CD4-positive, alpha-beta T cell treated with Interleukin-10 for 1 hour (primary cell): ENCODE results near the gene STAC.
"Not testable (repeated sequence)": the region's sequence is repeated elsewhere in the genome, so short reads cannot be mapped to it uniquely, and the experiment has no call there.

ENCODE experiments used
- DNase-seq: peaks from one replicate; pipeline ENCODE4 v3.0.0-alpha.2; 2020

The STAC gene

DNA sequence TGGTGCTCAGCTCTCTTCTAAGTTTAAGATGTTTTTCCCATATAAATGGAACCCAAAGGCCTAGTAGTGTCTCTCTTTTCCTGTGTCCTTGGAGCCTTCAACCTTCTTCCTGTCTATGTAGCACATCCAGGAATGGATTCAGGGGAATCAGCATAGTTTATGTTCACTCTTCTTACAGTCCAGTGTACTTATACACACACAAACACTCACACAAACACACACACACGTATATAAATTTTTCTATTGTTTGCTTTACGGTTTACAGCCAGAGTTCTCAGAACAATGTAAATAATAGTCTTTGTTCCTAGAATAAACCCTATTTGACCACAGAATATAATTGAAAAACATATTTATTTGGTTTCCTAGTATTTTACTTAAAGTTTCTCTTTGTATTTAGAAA lies 36.9 kb downstream of the STAC start:
- DNase-seq: no peak

DNA sequence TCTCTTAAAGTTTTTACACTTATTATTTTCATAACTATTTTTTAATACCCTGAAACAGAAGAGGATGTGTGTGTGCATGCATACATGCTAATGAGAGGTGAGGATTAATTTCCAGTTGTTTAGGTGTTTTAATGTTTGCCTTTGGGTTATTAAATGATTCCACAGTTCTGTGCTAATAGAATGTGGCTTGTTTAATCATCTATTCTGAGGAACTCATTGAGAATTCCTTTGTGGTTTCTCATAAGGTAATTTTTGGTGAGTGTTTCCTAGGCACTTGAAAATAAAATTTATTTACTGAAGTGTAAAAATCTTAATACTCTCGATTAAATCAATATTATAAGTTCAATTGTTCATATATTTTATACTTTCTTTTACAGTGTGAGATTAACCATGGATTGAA lies 38.0 kb downstream of the STAC start:
- DNase-seq: no peak

DNA sequence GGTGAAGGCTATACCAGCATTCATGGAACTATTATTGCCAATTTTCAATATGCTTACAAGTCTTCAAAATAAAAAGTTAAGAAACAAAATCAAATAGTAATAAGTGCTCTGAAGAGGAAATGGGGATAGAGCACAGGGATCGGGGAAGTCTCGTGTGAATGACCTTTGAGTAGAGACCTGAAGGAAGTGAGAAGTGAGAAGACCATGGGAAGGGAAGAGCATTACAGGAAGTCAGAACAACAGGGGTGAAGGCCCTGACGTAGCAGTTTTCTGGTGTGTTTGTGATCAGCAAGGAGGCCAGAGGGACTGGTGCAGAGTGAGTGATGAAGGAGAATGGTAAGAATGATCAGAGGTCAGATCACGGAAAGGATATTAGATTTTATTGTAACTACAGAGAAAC lies 48.1 kb downstream of the STAC start:
- no peak for DNase-seq

DNA sequence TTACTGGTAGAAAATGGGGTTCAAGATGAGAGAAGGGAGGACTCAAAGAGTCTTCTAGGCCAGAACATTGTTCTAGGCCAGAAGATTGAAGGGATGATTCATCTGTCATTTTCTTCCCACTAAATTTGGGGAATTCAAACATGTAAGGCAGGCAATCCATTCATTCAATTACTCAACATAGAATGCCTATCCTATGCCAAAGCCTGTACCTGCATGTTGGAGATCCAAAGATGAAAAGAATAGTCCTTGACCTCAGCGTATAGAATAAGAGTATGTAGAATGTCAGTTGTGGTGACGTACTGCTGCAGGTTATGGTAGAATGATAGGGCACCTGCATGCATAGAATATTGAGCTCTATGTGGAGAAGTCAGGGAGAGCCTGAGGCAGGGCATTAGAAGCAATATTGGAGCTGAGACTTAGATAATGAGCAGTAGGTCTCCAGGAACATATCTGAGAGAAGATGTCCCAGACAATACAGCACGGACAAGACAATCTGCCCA lies 49.7 kb downstream of the STAC start:
- no peak for DNase-seq

DNA sequence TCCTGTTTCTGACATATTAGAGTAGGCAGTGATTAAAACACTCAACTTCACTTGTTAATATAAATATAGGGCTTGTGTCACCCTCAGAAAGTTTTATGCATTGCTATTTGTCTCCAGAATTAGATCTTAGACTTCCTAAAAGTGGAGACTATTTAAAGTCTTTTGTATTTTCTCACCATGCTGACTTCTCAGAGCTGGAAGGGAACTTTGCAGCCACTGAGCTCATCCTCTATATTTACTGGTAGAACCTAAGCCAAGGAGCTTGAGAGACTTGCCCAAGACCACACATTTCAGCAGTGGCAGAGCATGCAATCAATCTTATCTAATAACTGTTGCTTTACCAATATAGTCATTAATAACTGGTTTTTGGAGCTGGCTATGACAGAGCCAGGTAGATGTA lies 53.2 kb downstream of the STAC start:
- no peak for DNase-seq

DNA sequence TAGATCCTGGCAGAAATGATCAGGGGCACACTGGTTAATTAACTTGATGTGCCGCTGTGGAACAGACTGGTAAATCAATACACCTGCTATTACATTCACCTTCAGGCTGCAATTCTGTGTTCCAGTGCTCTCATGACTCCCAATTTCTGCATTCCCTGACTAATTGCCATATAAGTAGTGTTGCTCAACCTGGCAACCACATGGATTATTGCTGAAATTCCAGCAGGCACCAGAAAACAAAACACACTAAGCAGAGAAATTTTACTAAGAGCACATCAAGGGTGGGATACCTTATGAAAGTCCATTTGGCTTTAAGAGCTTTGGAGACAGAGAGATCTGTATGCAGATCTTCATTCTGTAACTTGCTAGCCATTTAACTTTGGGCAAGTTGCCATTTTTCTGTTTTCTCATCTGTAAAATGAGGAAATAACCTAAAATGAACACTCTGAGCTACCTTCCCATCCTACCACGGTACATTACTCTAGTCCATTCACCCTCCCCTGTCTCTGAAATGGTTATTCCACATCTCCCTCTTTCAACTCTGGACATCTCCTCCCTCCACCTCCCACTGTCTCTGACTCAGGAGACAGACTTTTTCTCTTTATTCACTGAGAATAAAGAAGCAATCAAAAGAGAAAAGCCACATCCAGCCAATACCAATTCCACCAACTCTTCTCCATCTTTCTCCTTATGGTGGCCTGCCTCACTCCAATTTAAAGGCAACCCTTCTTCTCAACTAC lies 54.6 kb downstream of the STAC start:
- DNase-seq: no peak

DNA sequence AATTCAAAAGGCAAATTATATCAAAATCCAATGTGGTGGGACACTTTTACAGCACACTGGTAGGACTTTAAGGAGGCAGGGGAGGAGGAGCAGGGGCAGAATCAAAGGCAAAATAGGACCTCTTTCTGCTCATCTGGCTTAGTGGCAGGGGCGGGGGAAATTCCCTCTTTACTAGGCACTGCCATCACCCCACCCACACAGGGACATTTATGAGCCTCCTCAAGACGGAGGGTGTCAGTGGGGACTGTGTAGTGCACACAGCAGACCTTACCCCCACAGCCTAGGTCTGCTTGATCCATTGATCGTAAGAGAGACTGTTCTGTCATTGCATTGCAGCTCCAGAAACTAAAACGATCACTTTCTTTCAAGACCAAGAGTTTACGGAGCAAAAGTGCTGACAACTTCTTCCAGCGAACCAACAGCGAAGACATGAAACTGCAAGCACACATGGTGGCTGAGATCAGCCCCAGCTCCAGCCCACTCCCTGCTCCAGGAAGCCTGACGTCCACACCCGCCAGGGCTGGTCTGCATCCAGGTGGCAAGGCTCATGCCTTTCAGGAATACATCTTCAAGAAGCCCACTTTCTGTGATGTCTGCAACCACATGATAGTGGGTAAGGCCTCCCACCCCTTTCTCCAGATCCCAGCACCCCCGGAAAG lies 62.9 kb downstream of the STAC start:
- no peak for DNase-seq

DNA sequence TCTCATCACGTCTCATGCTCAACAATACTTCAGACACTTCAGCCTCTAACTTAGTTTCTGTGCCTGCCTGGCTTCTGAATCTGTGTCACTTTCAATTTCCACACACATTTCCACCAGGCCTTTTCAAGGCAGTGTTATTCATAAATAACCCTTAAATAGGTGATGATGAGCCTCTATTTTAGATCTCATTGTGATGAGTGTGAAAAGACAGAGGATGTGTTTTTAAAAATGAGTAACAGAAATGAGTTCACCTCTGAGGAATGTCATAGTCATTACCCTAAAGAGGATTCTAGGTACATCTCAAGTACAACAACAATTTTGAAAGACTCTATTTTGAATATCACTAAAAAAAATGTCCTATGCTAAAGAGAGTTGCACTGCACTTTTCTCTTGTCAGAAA lies 64.6 kb downstream of the STAC start:
- no peak for DNase-seq

DNA sequence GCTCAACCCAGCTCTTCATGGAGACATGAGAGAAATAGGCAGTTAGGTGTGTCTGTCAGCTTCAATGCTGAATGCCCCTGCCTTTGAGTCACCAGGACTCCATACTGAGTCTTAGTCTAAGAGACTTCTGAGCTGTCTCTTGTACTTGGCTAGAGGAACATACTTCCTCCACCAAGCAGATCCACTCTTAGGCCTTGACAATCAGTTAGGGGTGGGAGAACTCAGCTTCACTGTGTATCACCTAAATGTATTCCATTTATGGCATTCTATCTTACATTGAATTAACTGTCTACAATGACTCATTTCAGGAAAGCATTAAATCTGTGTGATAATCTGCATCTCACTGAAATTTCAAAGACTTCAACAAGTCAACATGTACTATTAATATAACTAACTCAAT lies 66.0 kb downstream of the STAC start:
- DNase-seq: no peak

DNA sequence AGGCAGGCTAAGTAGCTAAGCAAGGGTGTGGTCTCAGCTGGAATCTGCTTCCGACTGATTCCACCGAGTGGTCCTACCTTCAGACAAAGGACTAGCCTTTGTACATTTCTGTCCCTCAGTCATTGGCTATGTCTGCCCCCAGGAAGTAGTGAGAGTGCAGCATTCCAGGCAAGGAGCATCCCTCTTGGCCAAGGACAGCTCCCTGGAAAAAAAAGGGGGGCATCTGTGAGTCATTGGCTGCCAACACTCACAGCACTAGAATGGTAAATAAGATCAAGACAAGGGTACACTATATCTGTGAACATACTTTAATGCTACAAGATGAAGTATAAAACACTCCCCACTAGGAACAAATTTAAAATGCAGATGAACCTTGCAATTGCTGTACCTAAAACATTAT lies 66.8 kb downstream of the STAC start:
- DNase-seq: no peak

DNA sequence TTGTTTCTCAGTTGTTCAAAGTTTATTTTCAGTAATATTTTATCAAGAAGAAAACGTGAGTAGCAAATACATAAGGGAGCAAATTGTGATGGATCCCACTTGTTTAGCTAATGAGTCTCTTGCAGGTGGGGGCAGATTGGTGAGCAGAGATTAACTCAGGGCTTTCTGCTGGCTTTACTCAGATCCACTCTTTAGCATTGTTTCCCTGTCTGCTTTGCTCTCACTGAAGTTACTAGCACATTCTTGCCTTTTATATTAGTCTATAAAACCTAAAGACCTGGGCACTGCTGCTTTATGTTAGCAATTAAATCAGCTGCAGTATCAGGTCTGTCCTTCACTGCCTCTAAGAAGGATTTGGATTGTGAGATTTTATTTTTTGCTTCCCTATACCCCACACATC lies 71.5 kb downstream of the STAC start:
- DNase-seq: no peak

DNA sequence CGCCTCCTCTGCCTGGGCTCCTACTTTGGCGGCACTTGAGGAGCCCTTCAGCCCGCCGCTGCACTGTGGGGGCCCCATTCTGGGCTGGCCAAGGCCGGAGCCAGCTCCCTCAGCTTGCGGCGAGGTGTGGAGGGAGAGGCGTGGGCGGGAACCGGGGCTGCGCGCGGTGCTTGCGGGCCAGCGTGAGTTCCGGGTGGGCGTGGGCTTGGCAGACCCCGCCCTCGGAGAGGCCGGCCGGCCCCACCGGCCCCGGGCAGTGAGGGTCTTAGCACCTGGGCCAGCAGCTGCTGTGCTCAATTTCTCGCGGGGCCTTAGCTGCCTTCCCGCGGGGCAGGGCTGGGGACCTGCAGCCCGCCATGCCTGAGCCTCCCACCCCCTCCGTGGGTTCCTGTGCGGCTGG lies 72.9 kb downstream of the STAC start:
- DNase-seq: peak; percentile 19

DNA sequence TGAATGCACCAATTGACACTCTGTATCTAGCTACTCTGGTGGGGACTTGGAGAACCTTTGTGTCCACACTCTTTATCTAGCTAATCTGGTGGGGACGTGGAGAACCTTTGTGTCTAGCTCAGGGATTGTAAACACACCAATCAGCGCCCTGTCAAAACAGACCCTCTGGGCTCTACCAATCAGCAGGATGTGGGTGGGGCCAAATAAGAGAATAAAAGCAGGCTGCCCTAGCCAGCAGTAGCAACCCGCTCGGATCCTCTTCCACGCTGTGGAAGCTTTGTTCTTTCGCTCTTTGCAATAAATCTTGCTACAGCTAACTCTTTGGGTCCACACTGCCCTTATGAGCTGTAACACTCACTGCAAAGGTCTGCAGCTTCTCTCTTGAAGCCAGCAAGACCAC lies 73.6 kb downstream of the STAC start:
- DNase-seq: peak; percentile 44

DNA sequence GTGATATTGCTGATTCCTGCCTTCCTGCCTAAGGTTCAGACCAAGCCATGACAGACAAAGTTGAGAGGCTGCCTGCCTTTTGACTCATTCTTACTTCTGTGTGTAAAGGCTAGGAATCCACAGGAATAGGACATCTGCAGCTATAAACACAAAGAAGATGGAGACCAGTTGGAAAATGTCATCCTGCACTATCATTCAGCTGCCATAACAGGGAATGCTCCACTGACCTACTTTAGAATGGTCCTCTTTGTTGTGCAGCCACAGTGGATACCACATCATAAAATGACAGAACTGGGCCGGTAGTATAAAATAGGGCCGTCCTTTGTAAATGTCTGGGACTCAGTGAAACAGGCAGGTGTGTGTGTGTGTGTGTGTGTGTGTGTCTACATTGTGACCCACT lies 75.1 kb downstream of the STAC start:
- DNase-seq: no peak

DNA sequence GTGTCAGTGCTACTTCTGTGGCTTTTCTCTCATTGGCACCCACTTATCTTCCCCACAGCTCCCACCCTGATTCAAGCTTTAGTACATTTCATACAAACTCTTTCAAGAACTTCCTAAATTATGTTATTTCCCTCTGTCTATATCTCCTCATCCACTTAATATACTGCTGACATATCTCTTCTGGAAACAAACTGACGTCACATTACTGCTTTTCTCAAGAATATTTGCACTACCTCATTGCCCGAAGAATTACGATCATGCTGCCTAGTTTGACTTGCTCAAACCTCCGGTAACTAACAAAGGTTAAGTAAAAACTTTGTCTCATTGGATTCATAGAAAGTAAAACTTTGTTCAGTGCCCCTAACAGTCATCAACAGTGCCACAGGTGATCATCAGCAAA lies 76.5 kb downstream of the STAC start:
- no peak for DNase-seq

DNA sequence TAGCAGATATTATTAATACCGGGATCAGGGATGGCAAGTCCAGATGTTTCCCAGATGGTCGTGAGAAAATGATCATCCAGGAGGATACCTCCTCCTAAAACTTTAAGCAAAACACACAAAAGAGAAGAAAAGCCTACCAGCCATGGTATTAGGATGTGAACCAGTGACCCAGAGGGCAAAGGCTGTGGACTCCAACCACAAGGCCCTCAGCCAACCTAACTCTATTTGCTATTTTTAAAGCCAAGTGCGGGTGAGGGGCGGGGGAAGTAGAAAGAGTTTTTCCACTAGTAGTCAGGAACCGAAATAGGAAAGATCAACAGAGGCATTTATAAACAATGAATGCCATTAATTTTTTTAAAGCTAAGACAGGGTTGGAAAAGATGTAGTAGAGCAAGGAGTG lies 77.4 kb downstream of the STAC start:
- DNase-seq: no peak

DNA sequence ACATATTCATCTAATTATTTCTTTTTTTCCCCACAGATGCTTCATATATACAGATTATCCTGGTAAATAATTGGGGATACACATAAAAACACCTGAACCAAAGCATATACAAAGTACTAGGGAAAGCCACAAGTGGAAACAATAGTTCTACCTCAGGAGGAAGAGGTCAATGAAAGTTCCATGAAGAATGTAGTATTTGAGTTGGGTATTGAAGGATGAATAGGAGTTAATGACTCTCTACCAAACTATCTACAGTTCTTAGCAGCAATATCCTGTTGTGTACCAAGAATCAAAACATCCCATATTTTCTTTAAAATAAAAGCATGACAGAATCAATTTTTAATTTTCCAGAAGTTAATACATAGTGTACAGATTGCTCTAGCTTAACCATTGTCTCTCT lies 78.9 kb downstream of the STAC start:
- DNase-seq: no peak

DNA sequence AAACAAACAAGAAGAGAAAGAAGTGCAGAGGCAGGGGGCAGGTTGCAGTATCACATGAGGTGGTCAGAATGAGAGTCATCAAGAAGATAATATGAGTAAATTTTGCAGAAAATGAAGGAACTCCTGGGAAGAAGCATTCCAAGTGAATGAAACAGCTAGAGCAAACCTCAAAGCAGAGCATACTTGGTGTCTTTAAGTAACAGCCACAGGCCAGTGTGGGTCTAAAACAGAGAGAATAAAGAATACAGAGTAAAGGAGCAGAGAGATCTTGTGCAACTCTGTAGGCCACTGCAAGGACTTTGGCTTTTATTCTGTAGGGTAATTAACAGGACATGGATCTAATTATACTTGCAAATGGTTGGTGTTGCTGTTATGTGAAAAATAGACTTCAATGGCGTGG lies 81.3 kb downstream of the STAC start:
- no peak for DNase-seq

DNA sequence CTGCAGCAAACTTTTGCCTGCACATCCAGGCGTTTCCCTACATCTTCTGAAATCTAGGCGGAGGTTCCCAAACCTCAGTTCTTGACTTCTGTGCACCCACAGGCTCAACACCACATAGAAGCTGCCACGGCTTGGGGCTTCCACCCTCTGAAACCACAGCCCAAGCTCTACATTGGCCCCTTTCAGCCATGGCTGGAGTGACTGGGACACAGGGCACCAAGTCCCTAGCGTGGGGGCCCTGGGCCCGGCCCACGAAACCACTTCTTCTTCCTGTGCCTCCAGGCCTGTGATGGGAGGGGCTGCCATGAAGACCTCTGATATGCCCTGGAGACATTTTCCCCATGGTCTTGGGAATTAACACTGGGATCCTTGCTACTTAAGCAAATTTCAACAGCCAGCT lies 91.7 kb downstream of the STAC start:
- not testable (repeated sequence) for DNase-seq

DNA sequence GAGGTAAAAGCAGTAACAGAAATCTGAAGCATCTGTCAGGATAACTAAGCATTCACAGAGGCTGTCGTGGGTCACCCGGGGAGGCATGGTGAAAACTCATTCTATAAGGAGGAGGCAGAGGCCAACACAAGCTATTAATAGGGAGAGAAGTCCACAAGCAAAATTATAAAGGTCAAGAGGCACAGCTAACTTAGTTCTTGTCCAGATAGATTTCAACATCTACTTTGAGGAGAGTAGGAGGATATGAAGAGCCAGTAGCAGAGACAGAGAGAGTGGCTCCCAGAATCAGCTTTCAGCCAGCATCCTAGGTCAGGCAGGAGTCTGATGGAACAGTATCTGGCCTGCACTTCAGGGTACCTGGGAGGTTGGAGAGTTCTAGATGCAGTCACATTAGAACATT lies 95.3 kb downstream of the STAC start:
- no peak for DNase-seq

DNA sequence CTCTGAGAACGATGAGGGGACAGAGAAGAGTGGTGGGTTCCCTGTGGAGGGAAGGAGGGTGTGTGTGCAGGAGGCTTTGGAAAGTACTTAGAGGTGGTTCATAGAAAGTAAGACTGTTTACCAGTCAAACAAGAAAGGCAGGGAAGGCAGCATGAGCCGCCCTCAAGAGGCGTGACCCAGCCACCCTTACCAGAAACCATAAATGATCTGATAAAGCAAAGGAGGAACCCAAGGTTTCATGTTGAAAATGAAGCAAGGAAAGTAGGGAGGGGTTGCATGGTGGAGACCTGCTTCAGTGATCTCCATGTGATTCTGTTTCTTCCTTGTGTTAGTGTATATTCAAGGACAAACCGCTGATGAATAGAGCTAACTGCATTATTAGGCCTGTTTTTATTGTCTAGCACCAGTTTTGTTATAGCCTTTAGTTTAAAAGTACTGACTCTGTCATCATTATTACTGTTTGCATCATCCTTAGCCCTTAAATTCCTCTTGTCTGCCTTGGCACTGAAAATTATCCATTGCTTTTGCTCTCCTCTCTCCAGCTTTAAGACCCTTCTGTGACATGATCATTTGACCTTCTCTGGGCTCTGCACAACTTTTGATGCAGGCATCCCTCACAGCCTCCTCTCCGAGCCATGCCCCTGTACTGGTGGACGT lies 96.1 kb downstream of the STAC start:
- DNase-seq: no peak

DNA sequence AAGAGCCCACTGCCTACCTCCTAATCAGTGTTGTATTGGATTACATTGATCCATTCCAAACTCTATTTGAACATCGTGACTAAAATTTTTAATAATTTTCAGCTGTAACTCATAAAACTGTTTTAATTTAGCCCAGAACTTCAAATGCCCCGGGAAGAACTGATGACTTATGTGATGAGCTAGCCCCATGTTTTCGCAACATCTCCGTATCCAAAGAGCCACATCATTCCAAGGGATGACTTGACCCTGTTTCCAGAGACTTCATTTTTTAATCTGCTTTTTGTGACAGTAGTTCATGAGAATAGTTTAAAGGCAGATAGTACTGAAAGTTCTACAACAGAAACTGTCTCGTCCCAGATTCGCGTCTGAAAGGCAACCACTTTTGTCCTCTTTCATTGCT lies 97.4 kb downstream of the STAC start:
- no peak for DNase-seq

DNA sequence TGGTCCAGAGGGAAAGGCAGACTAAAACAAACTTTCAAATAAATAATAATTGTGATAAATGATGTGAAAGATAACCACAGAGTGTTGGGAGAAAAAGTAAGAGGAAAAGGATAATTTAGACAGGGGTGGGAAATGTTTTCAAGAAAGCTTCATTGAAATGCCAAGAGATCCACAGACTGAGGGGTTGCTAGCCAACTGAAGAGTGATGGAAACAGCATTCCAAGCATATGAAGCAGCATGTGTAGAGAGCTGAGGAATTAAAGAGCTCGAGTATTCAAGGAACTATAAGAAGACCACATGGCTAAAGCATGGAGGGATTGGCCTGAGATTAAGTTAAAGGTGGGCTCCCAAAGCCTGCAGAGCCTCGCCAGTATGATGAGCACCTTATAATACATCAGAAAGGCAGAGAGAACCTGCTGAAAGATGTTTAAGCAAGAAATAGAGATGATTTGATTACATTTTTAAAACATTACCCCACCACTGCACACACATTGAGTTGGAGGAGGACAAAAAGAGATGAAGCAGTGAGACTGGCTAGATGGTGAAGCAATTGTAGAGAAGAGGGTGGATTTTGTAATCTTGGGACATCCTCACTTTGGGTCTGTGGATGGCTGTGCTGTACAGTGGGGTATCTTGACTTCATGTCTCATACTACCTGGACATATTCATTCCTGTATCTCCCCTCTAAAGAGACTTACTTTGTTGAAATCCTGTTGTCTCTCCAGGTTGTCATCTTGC lies 100.8 kb downstream of the STAC start:
- DNase-seq: no peak

DNA sequence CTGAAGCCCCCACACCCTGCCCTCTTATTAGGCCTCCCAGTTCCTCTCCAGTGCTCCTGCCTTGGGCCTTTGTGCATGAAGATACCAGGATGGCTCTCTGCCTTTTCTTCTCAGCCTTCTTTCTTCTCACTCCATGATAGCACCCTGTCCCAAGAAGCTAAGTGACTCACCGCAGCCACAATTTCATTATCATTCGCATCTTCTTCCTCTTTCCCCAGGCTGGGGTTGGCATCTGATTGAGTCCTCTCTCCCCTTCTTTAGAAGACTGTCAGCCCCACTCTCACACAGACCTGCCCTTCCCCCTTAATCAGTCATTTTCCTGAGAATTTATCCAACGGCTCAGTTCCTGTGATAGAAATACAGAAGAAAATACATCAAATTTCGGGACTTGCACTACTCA lies 102.0 kb downstream of the STAC start:
- DNase-seq: no peak
